ENCODE measurements around the gene EIF3F.

The EIF3F gene

DNA sequence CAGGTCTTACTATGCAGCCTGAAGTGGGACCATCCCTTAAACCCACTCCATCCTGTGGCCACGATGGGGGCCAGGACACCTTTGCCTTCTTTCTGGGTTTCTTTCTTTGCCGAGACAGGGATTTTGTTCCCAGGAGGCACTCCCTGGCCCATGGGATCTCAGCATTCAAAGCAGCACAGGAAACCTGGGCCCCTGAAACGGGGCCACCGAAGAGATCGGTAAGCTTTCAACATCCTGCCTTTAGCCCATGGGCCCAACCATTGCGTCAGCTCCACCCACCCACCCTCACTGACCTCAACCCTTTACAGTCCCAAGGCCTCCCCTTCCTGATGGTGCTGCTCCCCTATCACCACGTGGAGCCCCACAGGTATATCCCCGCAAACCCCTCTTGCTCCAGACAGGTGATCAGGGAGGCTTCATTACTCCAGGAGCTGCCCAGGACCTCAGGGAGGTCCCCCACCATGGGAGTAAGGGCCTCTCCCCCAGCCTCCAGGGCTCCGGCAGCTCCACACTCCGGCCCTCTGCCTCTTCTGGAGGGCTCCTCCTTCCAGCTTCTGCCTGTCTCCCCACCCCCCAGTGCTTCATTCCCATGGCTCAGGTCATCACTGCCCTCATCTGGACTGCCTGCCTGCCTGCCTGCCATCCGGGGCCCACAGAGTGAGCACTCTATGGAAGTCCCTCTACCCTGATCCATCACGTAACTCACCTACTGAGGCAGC, 51.8 kb downstream of the EIF3F start:
- no peak overlapping the region for H3K9ac ChIP-seq
- no peaks in the 10 kb centered on the region for H3K36me3 ChIP-seq
- no peak for TF ChIP-seq Cebpa-rat (IDR thresholded peaks at IDR 0.05)
- H3K4me3 ChIP-seq, result no peak overlapping the region
- H3K4me1 ChIP-seq, result peaks cover 3 to 13% (median 11%) of the 10 kb centered on the region in 10 experiments; a peak in 16 of 20 replicates
- no peaks in the 10 kb centered on the region for H3K27me3 ChIP-seq
- no peak overlapping the region for H3K27ac ChIP-seq
- peak overlapping the region in 10 of 11 experiments; percentile 26 to 61 (median 42); a peak in 18 of 22 replicates for H3K4me2 ChIP-seq
- H3K9me3 ChIP-seq (replicated peaks in 1 of 11), result no peaks in the 10 kb centered on the region
- H4K20me1 ChIP-seq, result no peaks in the 10 kb centered on the region; a peak in 1 of 22 replicates

- Histone ChIP-seq H3K9ac (no peak overlapping the region), H3K27ac (no peak overlapping the region), H3K4me3 (no peak overlapping the region), H4K20me1 (no peaks in the 10 kb centered on the region; a peak in 1 of 22 replicates), H3K9me3 (replicated peaks in 1 of 11) (no peaks in the 10 kb centered on the region), H3K4me2 (peak overlapping the region; percentile 5 to 61 (median 36); a peak in 16 of 22 replicates), H3K4me1 (peaks cover 3 to 13% (median 11%) of the 10 kb centered on the region in 10 experiments; a peak in 16 of 20 replicates), H3K36me3 (no peaks in the 10 kb centered on the region), H3K27me3 (no peaks in the 10 kb centered on the region)
- no peak for TF ChIP-seq Cebpa-rat (IDR thresholded peaks at IDR 0.05)
Measured at GRCh38 chr11:8039530-8040260, 52.6 kb downstream of the EIF3F start.

- Histone ChIP-seq H3K4me3 (no peak overlapping the region), H3K9me3 (replicated peaks in 1 of 11) (no peaks in the 10 kb centered on the region), H3K27me3 (no peaks in the 10 kb centered on the region), H3K27ac (no peak overlapping the region), H3K4me1 (peaks cover 3 to 13% (median 11%) of the 10 kb centered on the region in 10 experiments; a peak in 16 of 20 replicates), H3K9ac (no peak overlapping the region), H3K36me3 (no peaks in the 10 kb centered on the region), H3K4me2 (no peak overlapping the region), H4K20me1 (no peaks in the 10 kb centered on the region; a peak in 1 of 22 replicates)
- no peak for TF ChIP-seq Cebpa-rat (IDR thresholded peaks at IDR 0.05)
Measured at GRCh38 chr11:8040261-8040920, 53.3 kb downstream of the EIF3F start.

DNA sequence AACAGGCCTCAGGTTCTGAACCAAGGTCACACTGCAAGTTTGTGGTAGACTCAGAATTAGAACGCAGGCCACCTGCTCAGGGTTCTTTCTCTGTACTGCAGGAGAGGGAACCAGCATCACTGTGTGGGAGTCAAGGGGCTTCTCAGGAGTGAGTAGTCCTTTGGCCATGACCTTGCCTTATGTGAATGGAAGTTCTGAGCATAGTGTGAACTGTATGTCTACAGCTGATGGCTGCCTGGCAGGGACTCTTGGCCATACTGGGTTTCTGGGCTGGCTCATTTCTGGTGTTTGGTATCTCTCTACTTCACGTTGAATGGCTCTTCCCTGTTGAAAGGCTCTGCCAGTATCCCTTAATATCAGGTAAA, 53.8 kb downstream of the EIF3F start:
- no peaks in the 10 kb centered on the region; a peak in 1 of 22 replicates for H4K20me1 ChIP-seq

DNA sequence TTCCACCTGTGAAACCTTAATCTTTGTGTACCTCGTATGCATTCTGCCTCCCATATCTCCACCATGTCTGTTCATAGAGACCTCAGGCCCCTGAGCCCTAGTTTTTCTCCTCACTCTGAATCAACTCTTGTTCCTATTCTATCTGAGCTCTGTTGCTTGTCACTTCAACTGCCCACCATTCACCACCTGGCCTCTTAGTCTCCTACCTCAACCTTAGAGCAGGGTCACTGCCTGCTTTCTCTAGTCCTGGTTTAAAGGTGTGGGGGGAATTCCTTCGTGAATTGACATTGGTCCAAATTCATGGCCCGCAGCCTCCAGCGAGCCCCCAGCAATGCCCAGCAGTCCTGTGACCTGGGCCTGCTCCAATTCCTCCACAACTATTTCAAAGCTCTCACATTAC, 54.4 kb downstream of the EIF3F start:
- no peaks in the 10 kb centered on the region for H3K9me3 ChIP-seq (replicated peaks in 1 of 11)
- H3K4me1 ChIP-seq, result peaks cover 3 to 13% (median 11%) of the 10 kb centered on the region in 10 experiments; a peak in 16 of 20 replicates
- no peak for TF ChIP-seq Cebpa-rat (IDR thresholded peaks at IDR 0.05)
- no peak overlapping the region for H3K9ac ChIP-seq
- no peaks in the 10 kb centered on the region for H3K27me3 ChIP-seq
- no peak overlapping the region for H3K4me2 ChIP-seq
- H4K20me1 ChIP-seq, result no peaks in the 10 kb centered on the region; a peak in 1 of 22 replicates
- H3K27ac ChIP-seq, result no peak overlapping the region
- H3K36me3 ChIP-seq, result no peaks in the 10 kb centered on the region
- H3K4me3 ChIP-seq, result no peak overlapping the region

More for the DNA sequence above, 53.8 kb downstream of the EIF3F start:
- no peak for TF ChIP-seq Cebpa-rat (IDR thresholded peaks at IDR 0.05)
- Histone ChIP-seq H3K36me3 (no peaks in the 10 kb centered on the region), H3K4me3 (no peak overlapping the region), H3K27ac (no peak overlapping the region), H3K9me3 (replicated peaks in 1 of 11) (no peaks in the 10 kb centered on the region), H3K4me1 (peaks cover 3 to 13% (median 11%) of the 10 kb centered on the region in 10 experiments; a peak in 16 of 20 replicates), H3K9ac (no peak overlapping the region), H3K27me3 (no peaks in the 10 kb centered on the region), H3K4me2 (no peak overlapping the region)

- no peak overlapping the region for H3K4me3 ChIP-seq
- H3K27ac ChIP-seq, result no peak overlapping the region
- no peak for TF ChIP-seq Cebpa-rat (IDR thresholded peaks at IDR 0.05)
- H3K4me2 ChIP-seq, result no peak overlapping the region
- H3K4me1 ChIP-seq, result peaks cover 3 to 12% (median 9%) of the 10 kb centered on the region in 10 experiments; a peak in 16 of 20 replicates
- H3K9me3 ChIP-seq (replicated peaks in 1 of 11), result no peaks in the 10 kb centered on the region
- no peaks in the 10 kb centered on the region for H3K36me3 ChIP-seq
- no peaks in the 10 kb centered on the region for H3K27me3 ChIP-seq
- no peaks in the 10 kb centered on the region for H4K20me1 ChIP-seq
- no peak overlapping the region for H3K9ac ChIP-seq
Measured at GRCh38 chr11:8043756-8044155, 56.6 kb downstream of the EIF3F start.

DNA sequence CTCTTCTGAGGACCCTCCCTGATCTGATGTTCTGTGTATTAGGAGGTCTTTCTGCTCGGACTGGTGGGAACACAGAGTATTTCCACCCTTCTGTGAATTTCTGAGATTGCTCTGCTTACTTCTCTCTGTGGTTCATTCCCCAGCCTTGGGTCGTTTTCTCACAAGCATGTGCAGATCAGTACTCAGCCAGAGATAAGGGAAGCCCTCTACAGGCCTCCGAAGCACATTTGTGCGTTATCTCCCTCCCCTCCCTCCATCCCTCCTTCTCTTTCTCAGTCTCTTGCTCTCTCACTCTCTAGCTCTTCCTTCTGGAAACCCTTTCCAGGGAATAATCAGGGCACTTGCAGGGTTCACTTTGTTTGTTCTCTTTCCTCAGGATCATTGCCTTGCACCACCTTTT, 58.7 kb downstream of the EIF3F start:
- TF ChIP-seq Cebpa-rat (IDR thresholded peaks at IDR 0.05), result no peak
- H3K36me3 ChIP-seq, result no peaks in the 10 kb centered on the region
- H3K9ac ChIP-seq, result no peak overlapping the region
- no peaks in the 10 kb centered on the region for H3K9me3 ChIP-seq (replicated peaks in 1 of 11)
- no peak overlapping the region for H3K27ac ChIP-seq
- no peaks in the 10 kb centered on the region for H4K20me1 ChIP-seq
- no peaks in the 10 kb centered on the region for H3K27me3 ChIP-seq
- H3K4me3 ChIP-seq, result no peak overlapping the region
- H3K4me2 ChIP-seq, result no peak overlapping the region
- no peaks in the 10 kb centered on the region for H3K4me1 ChIP-seq

- Histone ChIP-seq H3K27ac (no peak overlapping the region), H4K20me1 (no peaks in the 10 kb centered on the region), H3K9ac (no peak overlapping the region), H3K9me3 (replicated peaks in 1 of 11) (no peaks in the 10 kb centered on the region), H3K4me2 (no peak overlapping the region), H3K4me1 (no peaks in the 10 kb centered on the region), H3K27me3 (no peaks in the 10 kb centered on the region), H3K36me3 (no peaks in the 10 kb centered on the region), H3K4me3 (no peak overlapping the region)
- no peak for TF ChIP-seq Cebpa-rat (IDR thresholded peaks at IDR 0.05)
Measured at GRCh38 chr11:8047382-8047781, 60.2 kb downstream of the EIF3F start.

DNA sequence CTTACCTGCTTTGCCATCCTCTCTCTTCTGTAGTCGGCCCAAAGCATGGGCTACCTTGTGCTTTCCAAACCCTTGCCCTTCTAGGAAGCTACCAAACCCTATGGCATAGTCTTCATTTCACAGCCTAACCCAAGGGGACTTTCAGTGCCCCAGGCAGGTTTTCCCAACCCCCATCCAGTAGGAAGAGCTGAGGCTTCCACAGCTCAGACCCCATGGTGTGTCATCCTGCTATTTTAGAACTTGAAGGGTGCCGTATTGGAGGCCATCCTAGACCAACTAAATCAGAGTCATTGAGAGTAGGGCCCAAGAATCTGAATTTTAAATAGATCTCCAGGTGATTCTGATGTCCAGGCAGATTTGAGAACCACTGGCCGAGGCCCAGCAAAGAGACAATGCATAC, 61.9 kb downstream of the EIF3F start:
- H3K36me3 ChIP-seq, result no peaks in the 10 kb centered on the region
- H3K9ac ChIP-seq, result no peak overlapping the region
- H3K27ac ChIP-seq, result no peak overlapping the region
- H3K27me3 ChIP-seq, result no peaks in the 10 kb centered on the region
- no peak overlapping the region for H3K4me3 ChIP-seq
- H3K9me3 ChIP-seq (replicated peaks in 1 of 11), result no peaks in the 10 kb centered on the region
- no peaks in the 10 kb centered on the region for H4K20me1 ChIP-seq
- TF ChIP-seq Cebpa-rat (IDR thresholded peaks at IDR 0.05), result no peak
- H3K4me1 ChIP-seq, result no peaks in the 10 kb centered on the region
- H3K4me2 ChIP-seq, result no peak overlapping the region
